ENCODE measurements around the gene IRF4. TPM values are rescaled to one million over a fixed set of nuclear protein-coding genes. Genes with fewer than 3 reads are reported as not detected.

IRF4 gene
- total RNA-seq, 1 experiment from 2014 or later: 0.72 TPM

GRCh38 chr6:451847-452246 is 60.3 kb downstream of the IRF4 start:
- TF ChIP-seq CTCF (IDR thresholded peaks at IDR 0.05) (no peak), SIN3A (IDR thresholded peaks at IDR 0.05; ENCODE audit: borderline replicate concordance, insufficient read depth, low read depth, low read length) (no peak), TCF7L2 (IDR thresholded peaks at IDR 0.05; ENCODE audit: low read depth, low read length) (no peak)
- H3K36me3 ChIP-seq (ENCODE audit: control insufficient read depth, insufficient read depth, low read length): no peaks in the 10 kb centered on the region
- ChIA-PET POLR2A (no interaction called here), CTCF (no interaction called here)
- no TSS peak for BruUV-seq (replicated peaks)
- no peak overlapping the region for H3K4me3 ChIP-seq (ENCODE audit: low read depth in 2 of 2, low read length in 2 of 2)
- in situ Hi-C loops (cut with HindIII; ENCODE audit: low pct_unique_long_range_greater_than_20kb, low sequenced_read_pairs) (no loop called here), intact Hi-C loops (cut with micrococcal nuclease; ENCODE audit: unreplicated experiment) (no loop called here)
- no peaks in the 10 kb centered on the region for H3K9me3 ChIP-seq (ENCODE audit: control insufficient read depth, insufficient read depth, low read depth, low read length)
- no peak for DNase-seq (ENCODE audit: low read depth, low spot score)
- H3K27me3 ChIP-seq (ENCODE audit: control insufficient read depth, insufficient read depth, low read length): peaks cover 9% of the 10 kb centered on the region
- no peak overlapping the region for H3K27ac ChIP-seq (ENCODE audit: low read length)
- ATAC-seq: no peak
- no peaks in the 10 kb centered on the region for H3K4me1 ChIP-seq (ENCODE audit: control insufficient read depth, insufficient read depth, low read length)

- H3K27me3 ChIP-seq (ENCODE audit: control insufficient read depth, insufficient read depth, low read length): peaks cover 9% of the 10 kb centered on the region
- H3K9me3 ChIP-seq (ENCODE audit: control insufficient read depth, insufficient read depth, low read depth, low read length): no peaks in the 10 kb centered on the region
- DNase-seq (ENCODE audit: low read depth, low spot score) (no peak), ATAC-seq (no peak)
- H3K27ac ChIP-seq (ENCODE audit: low read length): no peak overlapping the region
- no peak for TF ChIP-seq TCF7L2 (IDR thresholded peaks at IDR 0.05; ENCODE audit: low read depth, low read length)
- TF ChIP-seq SIN3A (IDR thresholded peaks at IDR 0.05; ENCODE audit: borderline replicate concordance, insufficient read depth, low read depth, low read length): no peak
- H3K4me1 ChIP-seq (ENCODE audit: control insufficient read depth, insufficient read depth, low read length): no peaks in the 10 kb centered on the region
- intact Hi-C loops (cut with micrococcal nuclease; ENCODE audit: unreplicated experiment) (no loop called here), in situ Hi-C loops (cut with HindIII; ENCODE audit: low pct_unique_long_range_greater_than_20kb, low sequenced_read_pairs) (no loop called here)
- no peaks in the 10 kb centered on the region for H3K36me3 ChIP-seq (ENCODE audit: control insufficient read depth, insufficient read depth, low read length)
- ChIA-PET POLR2A (interaction anchor here (0.6 kb wide), 1 partner anchor 43 kb away, joined by 4 read pairs; no protein-coding TSS in a partner anchor), CTCF (interaction anchor here (0.6 kb wide), 1 partner anchor 112 kb away, joined by 3 read pairs; no protein-coding TSS in a partner anchor)
- no TSS peak for BruUV-seq (replicated peaks)
- no peak overlapping the region for H3K4me3 ChIP-seq (ENCODE audit: low read depth in 2 of 2, low read length in 2 of 2)
These were observed 60.9 kb downstream of the IRF4 start for GRCh38 chr6:452301-453067.

- TF ChIP-seq CTCF (IDR thresholded peaks at IDR 0.05) (no peak), TCF7L2 (IDR thresholded peaks at IDR 0.05; ENCODE audit: low read depth, low read length) (no peak), POLR2AphosphoS5 (IDR thresholded peaks at IDR 0.05; ENCODE audit: low read depth, low read length) (no peak), REST (IDR thresholded peaks at IDR 0.05; ENCODE audit: insufficient read depth in 1 of 2, low read depth in 2 of 2, low read length in 1 of 2) (no peak), SIN3A (IDR thresholded peaks at IDR 0.05; ENCODE audit: borderline replicate concordance, insufficient read depth, low read depth, low read length) (no peak)
- CTCF ChIA-PET: interaction anchor here (0.6 kb wide), 1 partner anchor 112 kb away, joined by 3 read pairs; no protein-coding TSS in a partner anchor
- DNase-seq (ENCODE audit: low read depth, low spot score) (no peak), ATAC-seq (no peak; the same call in 1 of the 2 replicates)
- Histone ChIP-seq H3K4me1 (ENCODE audit: control insufficient read depth, insufficient read depth, low read length) (no peaks in the 10 kb centered on the region), H3K36me3 (ENCODE audit: control insufficient read depth, insufficient read depth, low read length) (no peaks in the 10 kb centered on the region), H3K27ac (ENCODE audit: low read length) (no peak overlapping the region), H3K9me3 (ENCODE audit: control insufficient read depth, insufficient read depth, low read depth, low read length) (no peaks in the 10 kb centered on the region), H3K27me3 (ENCODE audit: control insufficient read depth, insufficient read depth, low read length) (peaks cover 9% of the 10 kb centered on the region), H3K4me3 (ENCODE audit: low read depth in 2 of 2, low read length in 2 of 2) (no peak overlapping the region)
- POLR2A ChIA-PET: no interaction called here
- in situ Hi-C loops (cut with HindIII; ENCODE audit: low pct_unique_long_range_greater_than_20kb, low sequenced_read_pairs): no loop called here
- intact Hi-C loops (cut with micrococcal nuclease; ENCODE audit: unreplicated experiment): no loop called here
- BruUV-seq (replicated peaks): no TSS peak
These were observed 61.6 kb downstream of the IRF4 start for GRCh38 chr6:453152-453551.

Measured in Panc1 (cell line).